ENCODE results near the gene IL17B.

The IL17B gene

DNA sequence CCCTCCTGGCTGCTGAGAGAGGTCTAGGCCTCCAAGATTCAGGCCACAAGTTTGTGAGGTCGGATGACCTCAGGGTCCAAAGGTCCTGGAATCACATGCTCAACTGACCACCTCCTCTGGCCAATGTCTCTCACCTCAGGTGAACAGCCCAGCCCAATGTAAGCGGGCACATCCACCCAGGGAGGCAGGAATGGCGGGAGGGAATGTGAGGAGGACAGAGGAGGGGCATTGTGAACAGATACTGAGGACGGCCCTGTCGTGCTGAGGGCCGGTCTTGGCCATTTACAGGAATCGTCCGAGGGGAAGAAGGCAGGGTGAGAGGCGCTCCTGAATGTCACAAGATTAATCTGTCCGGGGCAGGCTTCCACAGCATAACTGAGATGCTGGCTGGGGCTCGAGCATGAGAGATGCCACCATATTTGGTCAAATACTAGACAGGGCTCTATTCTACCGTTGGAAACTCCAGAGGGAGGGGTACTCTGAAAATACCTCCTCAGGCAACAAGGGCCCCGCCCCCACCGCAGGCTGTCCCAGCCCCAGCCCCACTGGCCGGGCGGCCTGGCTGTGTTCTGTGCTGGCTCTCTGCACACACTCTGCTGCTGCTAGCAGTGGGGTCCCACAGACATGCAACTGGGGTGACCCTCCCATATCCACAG, 1.5 kb upstream of the IL17B start:
- DNase-seq (ENCODE audit: insufficient read length, low spot score) = no peak
- TF ChIP-seq, protein P1, sequence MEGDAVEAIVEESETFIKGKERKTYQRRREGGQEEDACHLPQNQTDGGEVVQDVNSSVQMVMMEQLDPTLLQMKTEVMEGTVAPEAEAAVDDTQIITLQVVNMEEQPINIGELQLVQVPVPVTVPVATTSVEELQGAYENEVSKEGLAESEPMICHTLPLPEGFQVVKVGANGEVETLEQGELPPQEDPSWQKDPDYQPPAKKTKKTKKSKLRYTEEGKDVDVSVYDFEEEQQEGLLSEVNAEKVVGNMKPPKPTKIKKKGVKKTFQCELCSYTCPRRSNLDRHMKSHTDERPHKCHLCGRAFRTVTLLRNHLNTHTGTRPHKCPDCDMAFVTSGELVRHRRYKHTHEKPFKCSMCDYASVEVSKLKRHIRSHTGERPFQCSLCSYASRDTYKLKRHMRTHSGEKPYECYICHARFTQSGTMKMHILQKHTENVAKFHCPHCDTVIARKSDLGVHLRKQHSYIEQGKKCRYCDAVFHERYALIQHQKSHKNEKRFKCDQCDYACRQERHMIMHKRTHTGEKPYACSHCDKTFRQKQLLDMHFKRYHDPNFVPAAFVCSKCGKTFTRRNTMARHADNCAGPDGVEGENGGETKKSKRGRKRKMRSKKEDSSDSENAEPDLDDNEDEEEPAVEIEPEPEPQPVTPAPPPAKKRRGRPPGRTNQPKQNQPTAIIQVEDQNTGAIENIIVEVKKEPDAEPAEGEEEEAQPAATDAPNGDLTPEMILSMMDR (IDR thresholded peaks at IDR 0.05; ENCODE audit: insufficient read depth, missing control alignments) = no peak
- FAIRE-seq = no peak

DNA sequence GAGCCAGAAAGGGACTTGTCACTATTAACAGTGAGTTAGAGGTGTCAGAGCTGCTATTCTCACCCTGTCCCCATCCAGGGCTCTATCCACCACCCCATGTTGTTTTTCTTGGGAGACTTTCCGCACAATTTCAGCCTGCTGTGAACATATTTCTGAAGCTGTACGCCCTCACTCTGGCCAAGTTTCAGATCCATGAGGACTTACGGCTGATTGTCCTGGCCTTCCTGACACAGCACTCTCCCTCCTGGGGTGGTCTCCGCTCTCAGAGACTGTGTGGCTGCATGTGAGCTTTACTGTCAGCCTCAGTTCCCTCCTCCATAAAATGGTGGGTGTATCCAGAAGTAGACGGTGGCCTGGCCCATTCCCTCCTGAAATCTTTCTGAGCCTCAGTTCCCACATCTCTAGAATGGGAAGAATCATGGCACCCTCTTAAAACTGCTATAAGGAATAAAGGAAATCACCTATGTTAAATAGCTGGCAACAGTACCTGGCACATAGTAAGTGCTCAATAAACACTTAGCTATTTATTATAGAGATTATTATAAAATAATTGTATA, 804 bp upstream of the IL17B start:
- FAIRE-seq (no peak), DNase-seq (ENCODE audit: insufficient read length, low spot score) (no peak)
- TF ChIP-seq, protein P1 (IDR thresholded peaks at IDR 0.05; ENCODE audit: insufficient read depth, missing control alignments) = no peak

DNA sequence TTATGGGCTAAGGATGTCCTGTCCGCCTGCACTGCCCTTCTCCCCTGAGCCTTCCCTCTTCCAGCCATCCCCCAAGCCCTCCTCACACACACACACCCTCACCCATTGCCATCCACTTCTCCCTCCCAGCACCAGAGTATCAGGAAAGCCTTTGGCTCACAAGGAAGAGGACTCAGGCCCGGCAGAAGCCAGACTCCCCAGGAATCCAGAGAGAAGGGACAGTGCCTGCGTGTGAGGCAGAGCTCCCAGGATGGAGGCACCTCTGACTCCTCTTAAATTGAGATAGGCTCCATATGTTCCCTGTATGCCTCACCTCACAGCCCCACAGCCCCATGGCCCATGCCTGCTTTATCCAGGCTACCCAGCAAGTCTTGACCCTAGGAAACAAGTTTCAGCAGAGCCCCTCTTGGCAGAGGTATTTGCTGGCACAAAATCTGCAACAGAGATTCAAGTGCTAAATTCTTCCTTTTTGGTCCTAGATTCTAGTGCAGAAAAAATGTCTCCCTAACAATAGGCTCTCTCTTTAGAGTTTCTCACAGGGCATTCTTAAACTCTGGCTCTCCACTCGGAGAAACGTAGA, 761 bp downstream of the IL17B start:
- DNase-seq (ENCODE audit: insufficient read length, low spot score) = no peak
- FAIRE-seq = no peak
- TF ChIP-seq, protein P1 (IDR thresholded peaks at IDR 0.05; ENCODE audit: insufficient read depth, missing control alignments) = no peak

DNA sequence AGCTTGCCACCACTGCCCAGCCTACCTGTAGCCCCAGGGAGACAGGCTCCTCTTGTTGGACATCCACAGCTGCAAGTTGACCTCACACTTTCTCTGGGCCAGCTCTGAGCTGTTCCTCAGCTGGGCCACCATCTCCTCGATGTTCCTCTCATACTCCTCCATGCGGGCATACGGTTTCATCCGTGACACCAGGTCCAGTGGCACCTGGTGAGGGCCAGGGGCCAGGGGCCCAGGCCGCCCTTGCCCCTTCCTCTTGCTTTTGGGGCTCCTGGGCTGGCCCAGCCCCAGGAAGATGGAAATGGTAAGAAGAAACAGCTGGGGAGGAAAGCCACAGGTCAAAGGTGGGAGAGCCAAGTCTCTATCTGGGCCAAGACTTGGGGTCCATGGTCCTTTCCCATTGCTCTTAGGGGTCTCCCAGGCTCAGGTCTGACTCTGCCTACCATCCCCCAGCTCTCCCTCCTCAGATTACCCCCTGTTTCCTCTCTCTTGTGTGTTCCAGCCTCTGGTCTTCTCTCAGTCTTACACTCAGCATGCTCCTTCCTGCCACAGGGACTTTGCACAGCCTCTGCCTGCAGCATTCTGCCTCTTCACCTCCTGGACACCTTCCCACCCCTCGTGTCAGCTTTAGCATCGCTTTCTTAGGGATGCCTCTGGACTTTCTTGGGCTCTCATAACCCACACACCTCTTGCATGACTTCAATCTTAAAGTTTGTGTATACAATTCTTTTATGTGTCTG, 2.2 kb downstream of the IL17B start:
- FAIRE-seq = no peak
- no peak for DNase-seq (ENCODE audit: insufficient read length, low spot score)
- TF ChIP-seq, protein P1 (IDR thresholded peaks at IDR 0.05; ENCODE audit: insufficient read depth, missing control alignments) = no peak

DNA sequence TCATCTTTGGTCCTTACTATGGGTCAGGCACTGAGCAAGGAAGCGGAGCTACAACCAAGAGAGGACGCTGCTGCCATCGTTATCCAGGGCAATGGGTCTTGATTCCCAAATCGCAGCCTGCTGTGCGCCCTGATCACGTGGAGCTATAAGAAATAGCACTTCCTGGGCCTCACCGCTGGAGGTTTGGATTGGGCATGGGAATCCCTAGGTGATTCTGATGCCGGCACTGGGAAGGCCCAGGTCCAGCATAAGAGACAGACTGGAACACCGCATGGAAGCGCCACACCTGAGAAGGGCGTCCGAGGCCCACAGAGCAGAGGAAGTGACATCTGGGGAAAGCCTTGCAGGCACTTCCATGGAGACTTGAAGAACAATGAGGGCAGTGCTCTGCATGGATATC, 3.0 kb downstream of the IL17B start:
- FAIRE-seq (no peak), DNase-seq (ENCODE audit: insufficient read length, low spot score) (no peak)
- TF ChIP-seq, protein P1 (IDR thresholded peaks at IDR 0.05; ENCODE audit: insufficient read depth, missing control alignments) = no peak

DNA sequence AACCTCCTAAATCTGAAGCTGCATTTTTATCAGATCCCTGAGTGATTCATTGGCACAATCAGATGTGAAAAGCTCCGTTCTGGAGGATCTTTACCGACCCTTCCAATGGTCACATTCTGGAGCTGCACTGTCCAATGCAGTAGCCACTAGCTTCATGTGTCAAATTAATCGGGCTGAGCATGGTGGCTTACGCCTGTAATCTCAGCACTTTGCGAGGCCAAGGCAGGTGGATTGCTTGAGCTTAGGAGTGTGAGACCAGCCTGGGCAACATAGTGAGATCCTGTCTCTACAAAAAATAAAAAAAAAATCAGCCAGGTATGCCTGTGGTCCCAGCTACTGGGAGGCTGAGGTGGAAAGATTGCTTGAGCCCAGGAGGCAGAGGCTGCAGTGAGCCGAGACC, 3.7 kb downstream of the IL17B start:
- no peak for DNase-seq (ENCODE audit: insufficient read length, low spot score)
- TF ChIP-seq, protein P1 (IDR thresholded peaks at IDR 0.05; ENCODE audit: insufficient read depth, missing control alignments) = no peak
- FAIRE-seq = no peak

All from D721Med (cell line).